PFSK-1 (cell line): ENCODE measurements around the gene SLX9.

Experiments used
- FOXP2 ChIP-seq: optimal IDR thresholded peaks from 2 replicates; pipeline ENCODE3; 2011; ENCODE audit warnings: borderline replicate concordance, control low read depth, inconsistent platforms; ENCODE audit not compliant: insufficient read depth; ENCODE audit errors: extremely low read length, extremely low read depth
- POLR2AphosphoS5 ChIP-seq: IDR thresholded peaks from 2 replicates; pipeline ENCODE4 v1.6.1; 2012; ENCODE audit warnings: low read depth, mild to moderate bottlenecking, control low read depth, low read length, moderate library complexity
- REST ChIP-seq, 2 experiments: IDR thresholded peaks; 2 replicates each; pipeline versions ENCODE4 v1.6.1 to v1.8.0; 2011 to 2012; ENCODE audit warnings: low read depth in 2 of 2, low read length in 2 of 2, control low read depth in 1 of 2, inconsistent platforms in 1 of 2, mild to moderate bottlenecking in 1 of 2, moderate library complexity in 1 of 2; ENCODE audit not compliant: insufficient read depth in 1 of 2
- SIN3A ChIP-seq: IDR thresholded peaks from 2 replicates; pipeline ENCODE4 v1.6.1; 2012; ENCODE audit warnings: mild to moderate bottlenecking, low read length, moderate library complexity, borderline replicate concordance; ENCODE audit not compliant: insufficient read depth
- TAF1 ChIP-seq: IDR thresholded peaks from 2 replicates; pipeline ENCODE4 v1.6.1; 2012; ENCODE audit warnings: low read length, control low read depth, borderline replicate concordance; ENCODE audit not compliant: insufficient read depth

Gene SLX9

DNA sequence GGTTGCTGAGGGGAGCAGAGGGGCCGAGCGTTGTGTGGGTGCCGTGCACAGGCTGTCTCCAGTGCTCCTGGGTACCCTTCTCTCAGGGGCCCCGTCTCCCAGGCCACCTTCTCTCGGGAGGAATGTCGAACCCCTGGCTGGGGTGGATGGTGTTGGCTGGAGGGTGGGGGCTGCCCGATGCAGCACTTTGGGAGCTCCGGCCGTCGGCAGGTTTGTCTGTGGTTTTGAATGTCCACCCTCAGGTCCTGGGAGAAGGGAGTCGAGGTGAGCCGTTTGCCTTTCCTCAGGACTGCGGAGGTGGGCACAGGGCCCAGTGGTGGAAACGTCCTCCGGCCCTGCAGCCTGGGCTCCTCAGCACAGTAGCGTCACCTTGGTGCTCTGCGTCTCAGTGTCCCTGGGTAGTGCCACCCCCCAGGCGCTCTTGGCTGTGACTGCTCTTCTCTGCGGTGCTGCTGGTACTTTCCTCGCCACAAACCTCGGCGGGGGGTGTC lies 14.5 kb downstream of the SLX9 start:
- TF ChIP-seq REST (IDR thresholded peaks at IDR 0.05; ENCODE audit: insufficient read depth in 1 of 2, low read depth in 2 of 2, low read length in 2 of 2), result no peak
- no peak for TF ChIP-seq SIN3A
- no peak for TF ChIP-seq TAF1
- no peak for TF ChIP-seq POLR2AphosphoS5
- TF ChIP-seq FOXP2, result no peak

- TF ChIP-seq POLR2AphosphoS5 (no peak), TAF1 (no peak), FOXP2 (no peak), REST (IDR thresholded peaks at IDR 0.05; ENCODE audit: insufficient read depth in 1 of 2, low read depth in 2 of 2, low read length in 2 of 2) (no peak), SIN3A (no peak)
Measured at GRCh38 chr21:44955141-44955797, 15.4 kb downstream of the SLX9 start.

GRCh38 chr21:44955798-44956175 lies 16.0 kb downstream of the SLX9 start:
- no peak for TF ChIP-seq TAF1
- TF ChIP-seq FOXP2, result no peak
- no peak for TF ChIP-seq SIN3A
- no peak for TF ChIP-seq REST (IDR thresholded peaks at IDR 0.05; ENCODE audit: insufficient read depth in 1 of 2, low read depth in 2 of 2, low read length in 2 of 2)
- TF ChIP-seq POLR2AphosphoS5, result no peak

DNA sequence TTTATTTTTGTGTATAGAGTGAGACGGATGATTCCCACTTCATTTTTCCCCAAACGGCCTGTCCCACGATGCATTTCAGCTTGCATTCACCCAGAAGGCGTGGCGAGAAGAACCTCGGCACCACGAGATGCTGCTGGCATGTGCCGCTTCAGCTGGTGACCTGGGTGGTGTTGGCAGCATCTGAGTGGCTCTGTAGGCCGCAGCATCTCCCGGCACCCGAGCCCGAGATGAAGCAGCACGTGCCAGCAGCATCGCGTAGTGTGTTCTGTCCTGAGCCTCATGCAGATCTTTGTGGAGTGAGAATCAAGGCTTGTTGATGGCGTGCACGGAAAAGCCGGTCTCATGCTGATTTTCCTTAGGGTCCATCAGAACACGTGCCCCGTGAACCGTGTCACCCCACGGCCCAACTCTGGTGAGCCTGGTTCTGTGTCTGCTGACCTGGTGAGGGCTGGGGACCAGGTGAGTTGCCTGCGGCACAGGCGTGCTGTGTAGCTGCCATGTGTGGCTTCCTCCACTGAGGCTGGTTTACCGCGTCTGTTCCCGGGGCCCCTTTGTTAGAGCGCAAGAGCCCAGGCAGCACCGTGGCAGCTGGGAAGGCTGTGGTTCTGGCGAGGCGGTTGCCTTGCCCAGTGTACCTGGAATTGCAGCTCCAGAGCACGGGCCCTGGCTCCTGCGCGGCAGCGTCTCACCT lies 16.7 kb downstream of the SLX9 start:
- TF ChIP-seq FOXP2 (no peak), REST (IDR thresholded peaks at IDR 0.05; ENCODE audit: insufficient read depth in 1 of 2, low read depth in 2 of 2, low read length in 2 of 2) (no peak), POLR2AphosphoS5 (no peak), SIN3A (no peak), TAF1 (no peak)
